ENCODE measurements around the gene INPP5E. TPM values are rescaled to one million over a fixed set of nuclear protein-coding genes. Genes with fewer than 3 reads are reported as not detected.
A peak's percentile ranks its signal among the peaks of the same experiment; 100 is the strongest.

INPP5E gene
- total RNA-seq, 3 donors from 2014 or later (not counting 1 experiment from before 2014, with no cell fraction given): 12.1 to 15.7 (median 14.4) TPM

- no peak for ATAC-seq
Observed at GRCh38 chr9:136485049-136486045, 45.7 kb upstream of the INPP5E start.

GRCh38 chr9:136484153-136485048, 44.8 kb upstream of the INPP5E start:
- peak overlapping the region; percentile 58 for H3K27ac ChIP-seq (ENCODE audit: low read length)
- ATAC-seq (no peak), DNase-seq (peak; percentile 30 to 48)
- Mint-ChIP-seq H3K4me1 (peaks cover 22 to 34% of the 10 kb centered on the region in 2 donors), H3K36me3 (no peaks in the 10 kb centered on the region), H3K27me3 (ENCODE audit: low read depth in 2 of 2) (peaks cover 0 to 2% of the 10 kb centered on the region in 2 donors), H3K9me3 (no peaks in the 10 kb centered on the region), H3K27ac (peak overlapping the region; percentile 95 to 100), H3K4me3 (peak overlapping the region; percentile 78)
- TF ChIP-seq CTCF (IDR thresholded peaks at IDR 0.05): no peak
- H3K27me3 ChIP-seq (ENCODE audit: control insufficient read depth, insufficient read depth, low read length): no peaks in the 10 kb centered on the region
- 41% methylated on average over 59 of the region's 59 CpGs for WGBS (ENCODE audit: insufficient coverage)
- H3K9me3 ChIP-seq (ENCODE audit: control insufficient read depth, insufficient read depth, low read length): no peaks in the 10 kb centered on the region
- H3K36me3 ChIP-seq (ENCODE audit: control insufficient read depth, insufficient read depth, low read length): no peaks in the 10 kb centered on the region
- intact Hi-C loops (cut with micrococcal nuclease): loop anchor here (1.0 to 5.0 kb wide), 3 partner anchors 63 to 160 kb away; partner anchors contain the start of gene NOTCH1
- peaks cover 41% of the 10 kb centered on the region for H3K4me1 ChIP-seq (ENCODE audit: control insufficient read depth, insufficient read depth, low read length)
- H3K4me3 ChIP-seq (ENCODE audit: low read length): no peak overlapping the region

More at GRCh38 chr9:136485049-136486045, 45.7 kb upstream of the INPP5E start:
- H3K27ac ChIP-seq (ENCODE audit: low read length): no peak overlapping the region
- 51% methylated on average over 19 of the region's 21 CpGs for WGBS (ENCODE audit: insufficient coverage)
- no peaks in the 10 kb centered on the region for H3K9me3 ChIP-seq (ENCODE audit: control insufficient read depth, insufficient read depth, low read length)
- Mint-ChIP-seq H3K4me3 (peak overlapping the region; percentile 78), H3K9me3 (no peaks in the 10 kb centered on the region), H3K27me3 (ENCODE audit: low read depth in 2 of 2) (peaks cover 0 to 2% of the 10 kb centered on the region in 2 donors), H3K27ac (peak overlapping the region; percentile 76 to 80), H3K36me3 (no peaks in the 10 kb centered on the region), H3K4me1 (peaks cover 17 to 30% of the 10 kb centered on the region in 2 donors)
- H3K4me1 ChIP-seq (ENCODE audit: control insufficient read depth, insufficient read depth, low read length): peaks cover 37% of the 10 kb centered on the region
- DNase-seq: peak; percentile 78 to 91
- intact Hi-C loops (cut with micrococcal nuclease): loop anchor here (1.0 to 5.0 kb wide), 3 partner anchors 62 to 159 kb away; partner anchors contain the start of gene NOTCH1
- H3K27me3 ChIP-seq (ENCODE audit: control insufficient read depth, insufficient read depth, low read length): no peaks in the 10 kb centered on the region
- H3K36me3 ChIP-seq (ENCODE audit: control insufficient read depth, insufficient read depth, low read length): no peaks in the 10 kb centered on the region
- peak; percentile 92 for TF ChIP-seq CTCF (IDR thresholded peaks at IDR 0.05)
- no peak overlapping the region for H3K4me3 ChIP-seq (ENCODE audit: low read length)

- peak overlapping the region; percentile 98 for H3K4me3 Mint-ChIP-seq
- peaks cover 22 to 34% of the 10 kb centered on the region in 2 donors for H3K4me1 Mint-ChIP-seq
- TF ChIP-seq CTCF (IDR thresholded peaks at IDR 0.05): no peak
- Histone ChIP-seq H3K4me1 (ENCODE audit: control insufficient read depth, insufficient read depth, low read length) (peaks cover 37% of the 10 kb centered on the region), H3K4me3 (ENCODE audit: low read length) (peak overlapping the region; percentile 62), H3K9me3 (ENCODE audit: control insufficient read depth, insufficient read depth, low read length) (no peaks in the 10 kb centered on the region), H3K27me3 (ENCODE audit: control insufficient read depth, insufficient read depth, low read length) (no peaks in the 10 kb centered on the region), H3K36me3 (ENCODE audit: control insufficient read depth, insufficient read depth, low read length) (peaks cover 2% of the 10 kb centered on the region), H3K27ac (ENCODE audit: low read length) (peak overlapping the region; percentile 100)
- peak; percentile 98 to 99 for DNase-seq
- WGBS (ENCODE audit: insufficient coverage): under 1% methylated on average over 63 of the region's 63 CpGs
- ATAC-seq: peak; percentile 53 to 71 (median 65)
- intact Hi-C loops (cut with micrococcal nuclease): loop anchor here (2.0 kb wide), 1 partner anchor 363 kb away; no protein-coding TSS in a partner anchor
- H3K9me3 Mint-ChIP-seq: no peaks in the 10 kb centered on the region
- peaks cover 0 to 2% of the 10 kb centered on the region in 2 donors for H3K27me3 Mint-ChIP-seq (ENCODE audit: low read depth in 2 of 2)
- H3K27ac Mint-ChIP-seq: peak overlapping the region; percentile 95 to 100
- no peaks in the 10 kb centered on the region for H3K36me3 Mint-ChIP-seq
Observed at GRCh38 chr9:136483589-136484152, 44.0 kb upstream of the INPP5E start.

Data from natural killer cell (primary cell).